Fibroblast of the aortic adventitia (primary cell): Measurements from ENCODE around the gene ITSN1. TPM values are rescaled to one million over a fixed set of nuclear protein-coding genes. Genes with fewer than 3 reads are reported as not detected.
"Not testable (repeated sequence)": the region's sequence is repeated elsewhere in the genome, so short reads cannot be mapped to it uniquely, and the experiment has no call there.

Experiments
- DNase-seq: peaks from one replicate; pipeline ENCODE4 v3.0.0-alpha.2; 2010; ENCODE audit warnings: low read depth
- H3K4me3 ChIP-seq: 2 replicates; pipeline ENCODE4 v1.5.1; 2011; ENCODE audit warnings: low read depth, mild to moderate bottlenecking, control low read depth, low read length, moderate library complexity
- total RNA-seq: library from RNA; depleted of rRNA; stranded (reverse); fragments of >200 nt; gene quantifications from 2 replicates; pipeline ENCODE4 v1.2.3, GENCODE V29; 2012; ENCODE audit warnings: low replicate concordance
- TF ChIP-seq, protein P1 (sequence below): IDR thresholded peaks from 2 replicates; pipeline ENCODE4 v1.5.1; 2011; ENCODE audit warnings: mild to moderate bottlenecking, low read length, control low read depth, inconsistent platforms; ENCODE audit not compliant: insufficient read depth

Gene ITSN1
- total RNA-seq, 1 donor, result 35.0 TPM

DNA sequence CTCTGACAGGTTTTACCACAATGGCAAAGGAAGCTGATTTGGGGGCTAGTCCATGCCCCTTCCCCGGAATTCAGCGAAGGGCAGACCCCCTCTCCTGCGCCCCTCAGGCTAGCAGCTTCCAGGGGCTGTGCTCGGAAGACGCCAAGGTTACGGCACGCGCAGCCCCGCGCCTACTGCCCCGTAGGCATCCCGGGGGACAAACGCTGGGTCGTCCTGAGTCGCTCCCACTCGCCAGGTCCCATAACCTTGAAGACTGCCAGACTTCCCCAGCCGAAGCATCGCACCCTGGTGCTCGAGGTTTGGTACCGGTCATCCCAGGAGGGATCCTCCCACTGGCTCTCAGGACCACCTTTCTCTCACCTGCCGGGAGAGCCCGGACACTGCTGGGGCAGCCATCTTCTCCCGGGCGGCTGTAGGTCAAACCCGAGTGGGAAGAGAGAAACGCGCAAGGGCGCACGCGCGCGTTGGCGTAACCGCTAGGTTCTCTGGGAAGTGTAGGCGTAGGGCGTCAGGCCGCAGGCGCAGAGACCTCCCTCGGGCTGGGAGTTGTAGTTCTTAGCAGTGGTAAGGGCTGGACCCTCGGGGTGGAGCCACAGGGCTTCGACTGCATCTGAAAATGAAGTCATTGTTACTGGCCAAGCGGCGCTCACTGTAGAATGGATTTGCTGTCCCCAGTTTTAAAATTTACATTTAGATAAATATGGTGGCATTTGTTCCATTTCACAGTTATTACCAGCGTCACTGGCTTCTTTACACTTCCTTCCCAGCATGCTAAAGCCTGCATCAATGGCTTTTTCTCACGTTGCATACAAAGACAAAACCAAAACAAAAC, 273.3 kb downstream of the ITSN1 start, which contains the start of gene ATP5PO:
Gene ATP5PO, minus strand, starts transcription at position 437 of the 832 bp plus-strand sequence. Its CDS starts 41 bp downstream, at position 396.
- DNase-seq, result peak; percentile 97
- TF ChIP-seq, protein P1, sequence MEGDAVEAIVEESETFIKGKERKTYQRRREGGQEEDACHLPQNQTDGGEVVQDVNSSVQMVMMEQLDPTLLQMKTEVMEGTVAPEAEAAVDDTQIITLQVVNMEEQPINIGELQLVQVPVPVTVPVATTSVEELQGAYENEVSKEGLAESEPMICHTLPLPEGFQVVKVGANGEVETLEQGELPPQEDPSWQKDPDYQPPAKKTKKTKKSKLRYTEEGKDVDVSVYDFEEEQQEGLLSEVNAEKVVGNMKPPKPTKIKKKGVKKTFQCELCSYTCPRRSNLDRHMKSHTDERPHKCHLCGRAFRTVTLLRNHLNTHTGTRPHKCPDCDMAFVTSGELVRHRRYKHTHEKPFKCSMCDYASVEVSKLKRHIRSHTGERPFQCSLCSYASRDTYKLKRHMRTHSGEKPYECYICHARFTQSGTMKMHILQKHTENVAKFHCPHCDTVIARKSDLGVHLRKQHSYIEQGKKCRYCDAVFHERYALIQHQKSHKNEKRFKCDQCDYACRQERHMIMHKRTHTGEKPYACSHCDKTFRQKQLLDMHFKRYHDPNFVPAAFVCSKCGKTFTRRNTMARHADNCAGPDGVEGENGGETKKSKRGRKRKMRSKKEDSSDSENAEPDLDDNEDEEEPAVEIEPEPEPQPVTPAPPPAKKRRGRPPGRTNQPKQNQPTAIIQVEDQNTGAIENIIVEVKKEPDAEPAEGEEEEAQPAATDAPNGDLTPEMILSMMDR, result no peak
- H3K4me3 ChIP-seq, result peak within 1 kb of the TSS; percentile 99

DNA sequence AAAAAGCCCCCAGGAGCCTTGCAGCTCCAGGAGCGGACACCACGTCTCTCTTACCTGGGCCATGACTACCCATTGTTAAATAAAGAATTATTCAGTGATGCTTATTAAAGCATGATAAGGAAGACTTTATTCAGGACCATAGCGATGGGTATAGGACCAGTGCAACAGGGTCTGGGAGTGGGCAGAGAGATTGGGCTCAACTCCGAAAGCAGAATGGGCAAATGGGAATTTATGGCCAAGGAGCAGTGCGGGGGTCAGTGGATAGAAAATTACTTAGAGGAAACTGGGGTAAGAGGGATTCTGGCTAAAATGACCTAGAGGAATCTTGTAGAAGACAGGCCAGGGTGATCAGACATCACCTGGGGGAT, 273.9 kb downstream of the ITSN1 start:
- TF ChIP-seq, protein P1, result no peak
- no peak for DNase-seq

DNA sequence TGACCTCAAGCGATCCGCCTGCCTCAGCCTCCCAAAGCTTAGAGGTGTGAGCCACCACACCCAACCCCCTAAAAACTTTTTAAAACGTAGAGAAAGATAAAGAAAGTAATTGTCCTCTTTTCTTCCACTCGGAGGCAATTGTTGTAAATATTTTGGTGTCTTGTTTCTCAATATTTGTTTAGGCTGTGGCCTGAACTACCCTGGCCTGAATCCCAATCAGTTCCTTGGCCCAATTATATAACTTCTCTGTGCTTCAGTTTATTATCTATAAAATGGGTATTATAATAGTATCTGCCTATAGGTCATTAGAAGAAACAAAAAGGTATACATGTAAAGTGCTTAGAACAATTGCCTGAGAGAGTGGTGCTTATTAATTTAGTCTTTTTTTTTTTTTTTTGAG, 275.1 kb downstream of the ITSN1 start:
- no peak overlapping the region for H3K4me3 ChIP-seq
- DNase-seq, result no peak
- TF ChIP-seq, protein P1, result no peak

More for the DNA sequence above, 273.9 kb downstream of the ITSN1 start:
- H3K4me3 ChIP-seq, result peak overlapping the region; percentile 66

DNA sequence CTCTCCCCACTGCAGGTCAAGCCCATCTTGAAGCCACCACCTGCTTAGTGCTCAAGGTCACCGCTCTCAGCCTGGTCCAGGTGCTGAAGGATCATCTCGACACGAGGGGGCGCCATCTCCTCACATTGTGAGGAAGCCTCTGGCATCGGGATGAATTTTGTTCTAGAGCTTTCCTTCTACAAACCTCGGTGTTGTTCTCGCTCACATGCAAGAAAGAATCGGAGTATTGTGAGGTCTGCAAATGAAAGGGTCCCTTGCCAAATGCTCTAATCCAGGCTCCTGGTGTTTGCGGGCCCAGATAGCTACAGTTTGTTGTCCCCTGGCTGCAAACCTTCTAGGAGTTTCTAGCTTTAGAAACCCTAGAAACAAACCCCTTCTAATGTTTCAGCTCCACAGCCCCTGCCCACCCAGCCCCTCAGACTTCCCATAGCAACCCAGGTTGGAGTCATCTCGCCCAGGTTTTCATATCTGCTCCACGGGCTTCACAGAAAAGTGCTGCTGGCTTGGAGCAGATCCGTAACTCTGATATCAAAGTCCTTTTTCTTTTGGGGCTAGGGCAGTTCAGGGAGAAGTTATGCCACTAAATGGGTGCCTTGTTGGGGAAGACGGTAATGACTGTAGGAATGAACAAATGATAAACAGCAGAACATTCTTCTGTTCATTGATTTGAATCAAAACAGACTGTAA, 281.9 kb downstream of the ITSN1 start:
- DNase-seq, result peak; percentile 85
- TF ChIP-seq, protein P1, result peak; percentile 88
- peak overlapping the region; percentile 18 for H3K4me3 ChIP-seq

DNA sequence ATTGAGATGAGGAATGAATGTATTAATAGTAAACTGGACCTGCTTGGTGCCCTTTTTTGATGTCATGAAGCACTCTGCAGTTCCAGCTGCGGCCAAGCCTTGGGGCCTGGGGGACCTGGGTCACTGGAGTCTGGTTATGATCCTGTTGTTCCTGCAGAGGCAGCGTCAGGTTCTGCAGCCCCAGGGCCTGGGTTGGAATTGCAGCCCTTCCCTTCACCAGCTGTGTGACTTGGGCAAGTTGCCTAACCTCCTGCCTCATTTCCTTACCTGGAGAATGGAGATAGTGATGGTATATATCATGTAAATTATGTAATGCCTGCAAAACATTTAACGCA, 282.4 kb downstream of the ITSN1 start:
- no peak for DNase-seq
- TF ChIP-seq, protein P1, result no peak
- H3K4me3 ChIP-seq, result no peak overlapping the region

DNA sequence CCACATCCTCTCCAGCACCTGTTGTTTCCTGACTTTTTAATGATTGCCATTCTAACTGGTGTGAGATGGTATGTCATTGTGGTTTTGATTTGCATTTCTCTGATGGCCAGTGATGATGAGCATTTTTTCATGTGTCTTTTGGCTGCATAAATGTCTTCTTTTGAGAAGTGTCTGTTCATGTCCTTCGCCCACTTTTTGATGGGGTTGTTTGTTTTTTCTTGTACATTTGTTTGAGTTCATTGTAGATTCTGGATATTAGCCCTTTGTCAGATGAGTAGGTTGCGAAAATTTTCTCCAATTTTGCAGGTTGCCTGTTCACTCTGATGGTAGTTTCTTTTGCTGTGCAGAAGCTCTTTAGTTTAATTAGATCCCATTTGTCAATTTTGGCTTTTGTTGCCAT, 283.9 kb downstream of the ITSN1 start:
- not testable (repeated sequence) for H3K4me3 ChIP-seq, DNase-seq

DNA sequence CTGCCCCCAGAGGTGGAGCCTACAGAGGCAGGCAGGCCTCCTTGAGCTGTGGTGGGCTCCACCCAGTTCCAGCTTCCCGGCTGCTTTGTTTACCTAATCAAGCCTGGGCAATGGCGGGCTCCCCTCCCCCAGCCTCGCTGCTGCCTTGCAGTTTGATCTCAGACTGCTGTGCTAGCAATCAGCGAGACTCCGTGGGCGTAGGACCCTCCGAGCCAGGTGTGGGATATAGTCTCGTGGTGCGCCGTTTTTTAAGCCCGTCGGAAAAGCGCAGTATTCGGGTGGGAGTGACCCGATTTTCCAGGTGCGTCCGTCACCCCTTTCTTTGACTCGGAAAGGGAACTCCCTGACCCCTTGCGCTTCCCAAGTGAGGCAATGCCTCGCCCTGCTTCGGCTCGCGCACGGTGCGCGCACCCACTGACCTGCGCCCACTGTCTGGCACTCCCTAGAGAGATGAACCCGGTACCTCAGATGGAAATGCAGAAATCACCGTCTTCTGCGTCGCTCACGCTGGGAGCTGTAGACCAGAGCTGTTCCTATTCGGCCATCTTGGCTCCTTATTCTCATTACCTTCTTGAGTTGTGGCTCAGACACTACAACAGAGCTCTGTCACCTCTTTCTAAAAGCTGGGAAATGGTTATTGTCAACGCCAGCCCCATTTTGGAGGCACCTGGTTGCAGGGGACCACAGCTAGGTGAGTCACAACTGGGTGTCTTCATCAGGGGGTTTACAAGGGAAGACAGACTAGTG, 288.9 kb downstream of the ITSN1 start:
- not testable (repeated sequence) for DNase-seq

More for the DNA sequence above, 288.9 kb downstream of the ITSN1 start:
- peak overlapping the region; percentile 25 for H3K4me3 ChIP-seq
